A549 (cell line): ENCODE data around the gene AREL1. TPM values are rescaled to one million over a fixed set of nuclear protein-coding genes. Genes with fewer than 3 reads are reported as not detected.
A peak's percentile ranks its signal among the peaks of the same experiment; 100 is the strongest.

Source experiments
- ATAC-seq, 2 experiments: fragments of 200-7000 bp in 1 of 2; fragments of >200 bp in 1 of 2; cut with Nextera tagmentation in 1 of 2; cut with Tn5 transposase in 1 of 2; 3 replicates each; pipeline versions ENCODE4 v1.8.0 to v1.9.1; 2018 to 2020; ENCODE audit warnings: mild to moderate bottlenecking in 1 of 2, moderate library complexity in 1 of 2
- CTCF ChIA-PET: fragments of 300-600 bp; sonication (Branson Sonifier 250); formaldehyde crosslinking; extraction: SDS; loops from one replicate; lab custom pipeline; 2021; ENCODE audit warnings: antibody characterized with exemption, inconsistent platforms; lab: Yijun Ruan, JAX
- POLR2A ChIA-PET: fragments of 350-600 bp; formaldehyde crosslinking; extraction: SDS; loops from one replicate; lab custom pipeline; 2021; ENCODE audit warnings: antibody characterized with exemption, inconsistent platforms; lab: Yijun Ruan, JAX
- DNase-seq, 2 experiments: peaks; one replicate each; pipeline versions ENCODE4 v3.0.0 to v3.0.0-alpha.2; 2011 to 2016; ENCODE audit warnings: low read depth in 1 of 2, low spot score in 1 of 2
- FAIRE-seq: peaks from 2 replicates; lab custom pipeline; 2011; peaks lifted over from hg19 to GRCh38; lab: Jason Lieb, UNC
- H3K27ac ChIP-seq, 2 experiments: fragments of >200 bp; sonication (Bioruptor Twin); formaldehyde crosslinking; 3 replicates each; pipeline ENCODE4 v1.5.1; 2016 to 2017
- H3K4me1 ChIP-seq: fragments of >200 bp; sonication (Bioruptor Twin); formaldehyde crosslinking; 3 replicates; pipeline ENCODE4 v1.6.1; 2016
- H3K4me2 ChIP-seq: fragments of >200 bp; sonication (Bioruptor Twin); formaldehyde crosslinking; 3 replicates; pipeline ENCODE4 v1.6.1; 2016
- H3K4me3 ChIP-seq: fragments of >200 bp; sonication (Bioruptor Twin); formaldehyde crosslinking; 3 replicates; pipeline ENCODE4 v1.5.1; 2016
- H3K9me3 ChIP-seq: fragments of >200 bp; sonication (Bioruptor Twin); formaldehyde crosslinking; 3 replicates; pipeline ENCODE4 v1.6.1; 2016
- CBX2 ChIP-seq: fragments of 200-600 bp; sonication (generic); IDR thresholded peaks from 2 replicates; pipeline ENCODE4 v1.6.1; 2016; ENCODE audit warnings: low read depth, mild to moderate bottlenecking, borderline replicate concordance
- CBX8 ChIP-seq: fragments of 200-600 bp; sonication (generic); IDR thresholded peaks from 2 replicates; pipeline ENCODE4 v1.6.1; 2016
- EHMT2 ChIP-seq: fragments of 200-600 bp; sonication (generic); IDR thresholded peaks from 2 replicates; pipeline ENCODE4 v1.6.1; 2016; ENCODE audit warnings: antibody characterized with exemption, low read depth, mild to moderate bottlenecking, moderate library complexity
- EP300 ChIP-seq, 2 experiments: fragments of >200 bp; sonication (Bioruptor Twin); formaldehyde crosslinking; IDR thresholded peaks; 2 replicates in 1 of 2; 3 replicates in 1 of 2; pipeline ENCODE4 v1.6.1; 2016 to 2017
- FOSB ChIP-seq: fragments of 250-450 bp; sonication (Bioruptor Pico); IDR thresholded peaks from 2 replicates; pipeline ENCODE4 v1.5.0; 2020; ENCODE audit warnings: mild to moderate bottlenecking, moderate library complexity
- FOSL2 ChIP-seq, 2 experiments: fragments of 450-650 bp in 1 of 2; fragments of >200 bp in 1 of 2; sonication (Bioruptor Twin) in 1 of 2; formaldehyde crosslinking; IDR thresholded peaks; 2 replicates each; pipeline versions ENCODE4 v1.5.0 to v1.6.1; 2016 to 2020; ENCODE audit warnings: mild to moderate bottlenecking in 1 of 2, moderate library complexity in 1 of 2
- GATA3 ChIP-seq: IDR thresholded peaks from 2 replicates; pipeline ENCODE4 v1.6.1; 2012; ENCODE audit warnings: borderline replicate concordance
- HEYL ChIP-seq: fragments of 250-450 bp; sonication (Bioruptor Pico); IDR thresholded peaks from 2 replicates; pipeline ENCODE4 v1.8.0; 2021; ENCODE audit warnings: mild to moderate bottlenecking, moderate library complexity
- KDM5A ChIP-seq: fragments of 200-600 bp; sonication (generic); IDR thresholded peaks from 2 replicates; pipeline ENCODE4 v1.6.1; 2016; ENCODE audit warnings: antibody characterized with exemption, mild to moderate bottlenecking
- MYC ChIP-seq: IDR thresholded peaks from 2 replicates; pipeline ENCODE4 v1.6.1; 2012; ENCODE audit warnings: mild to moderate bottlenecking, inconsistent platforms, low read length, improper control_type of control experiment, borderline replicate concordance
- NR3C1 ChIP-seq: fragments of >200 bp; sonication (Bioruptor Twin); formaldehyde crosslinking; IDR thresholded peaks from 3 replicates; pipeline ENCODE4 v1.6.1; 2017
- RCOR1 ChIP-seq: fragments of 150-350 bp; IDR thresholded peaks from 2 replicates; pipeline ENCODE4 v1.6.1; 2014; ENCODE audit warnings: antibody characterized with exemption, low read length, low read depth
- RNF2 ChIP-seq: fragments of 200-600 bp; sonication (generic); IDR thresholded peaks from 2 replicates; pipeline ENCODE4 v1.6.1; 2016; ENCODE audit warnings: low read depth, mild to moderate bottlenecking, antibody characterized with exemption, moderate library complexity, borderline replicate concordance
- SMC3 ChIP-seq: fragments of >200 bp; sonication (Bioruptor Twin); formaldehyde crosslinking; IDR thresholded peaks from 3 replicates; pipeline ENCODE4 v1.6.1; 2018; ENCODE audit warnings: inconsistent platforms
- TFCP2L1 ChIP-seq: fragments of 250-450 bp; sonication (Bioruptor Pico); IDR thresholded peaks from 2 replicates; pipeline ENCODE4 v1.5.0; 2021; ENCODE audit warnings: mild to moderate bottlenecking
- TP53 ChIP-seq: fragments of 250-450 bp; sonication (Bioruptor Pico); IDR thresholded peaks from 2 replicates; pipeline ENCODE4 v1.5.0; 2021; ENCODE audit warnings: mild to moderate bottlenecking, moderate library complexity
- ZC3H11A ChIP-seq: fragments of 450-650 bp; IDR thresholded peaks from 2 replicates; pipeline ENCODE4 v1.6.1; 2014; ENCODE audit warnings: antibody characterized with exemption, mild to moderate bottlenecking
- WGBS: methylation state at CpG from one replicate; pipeline ENCODE4 v1.1.6; 2017; ENCODE audit errors: missing lambda C conversion rate; 5-methylcytosine and 5-hydroxymethylcytosine counted together
- polyA plus RNA-seq, 4 experiments: library from polyadenylated mRNA; depleted of rRNA in 3 of 4; stranded (reverse); fragments of >200 nt; fragmentation: RNase III in 1 of 4; extraction: RNeasy Plus Mini Kit Qiagen cat#74134 plus additional on column Dnase treatment in 1 of 4; gene quantifications; 2 replicates in 3 of 4; 3 replicates in 1 of 4; pipeline ENCODE4 v1.2.3, GENCODE V29; 2011 to 2017
- TF ChIP-seq, protein P1 (sequence below): fragments of 250-450 bp; sonication (Bioruptor Pico); IDR thresholded peaks from 2 replicates; pipeline ENCODE4 v1.5.0; 2021; ENCODE audit warnings: mild to moderate bottlenecking, moderate library complexity, borderline replicate concordance
- TF ChIP-seq, protein P2 (sequence below): fragments of 200-600 bp; sonication (generic); IDR thresholded peaks from 2 replicates; pipeline ENCODE4 v1.6.1; 2016; ENCODE audit warnings: antibody characterized with exemption, mild to moderate bottlenecking, moderate library complexity
- TF ChIP-seq, protein P3 (sequence below): IDR thresholded peaks from 2 replicates; pipeline ENCODE4 v1.6.1; 2012; ENCODE audit warnings: low read depth, borderline replicate concordance
- TF ChIP-seq, protein P4 (sequence below): fragments of >200 bp; sonication (Bioruptor Twin); formaldehyde crosslinking; IDR thresholded peaks from 3 replicates; pipeline ENCODE4 v1.6.1; 2016
- TF ChIP-seq, protein P5 (sequence below): IDR thresholded peaks from 2 replicates; pipeline ENCODE4 v1.6.1; 2012

Gene AREL1
- polyA plus RNA-seq, 2 of the 4 experiments (the other 2 are of a cell fraction) = 27.5 to 48.6 TPM

DNA sequence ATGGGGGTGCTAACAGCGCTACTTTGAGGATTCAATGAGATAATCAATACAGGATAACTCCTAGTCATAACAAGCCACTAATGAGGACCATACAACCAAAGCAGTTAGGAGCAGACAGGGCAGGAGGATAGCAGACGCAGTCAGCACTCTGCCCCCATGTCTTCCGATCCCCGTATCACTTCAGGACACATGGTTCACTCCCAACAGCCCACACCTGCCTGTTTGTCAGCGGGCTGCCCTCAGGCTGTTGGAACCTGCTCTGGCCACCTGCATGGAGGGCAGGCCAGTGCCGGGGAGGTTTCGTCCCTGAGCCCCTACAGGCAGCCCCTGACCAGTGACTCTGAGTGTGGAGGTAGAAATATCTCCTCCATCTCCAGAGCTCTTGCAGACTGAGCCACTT lies 63.7 kb downstream of the AREL1 start:
- H3K4me2 ChIP-seq = peak overlapping the region; percentile 22; the same call in 1 of the 3 replicates
- WGBS = 87% methylated on average over 7 of the region's 7 CpGs
- DNase-seq (no peak), FAIRE-seq (no peak), ATAC-seq (peak in 1 of 2 experiments; percentile 16; a peak in 3 of 6 replicates)
- peak overlapping the region in 1 of 2 experiments; percentile 68; a peak in 3 of 6 replicates for H3K27ac ChIP-seq
- ChIA-PET POLR2A (no interaction called here), CTCF (interaction anchor here (1.0 to 28.1 kb wide), 7 partner anchors 10 to 56 kb away, joined by 3 to 228 read pairs (median 5); partner anchors contain the start of gene LTBP2)
- H3K4me3 ChIP-seq = no peak overlapping the region
- H3K9me3 ChIP-seq = no peaks in the 10 kb centered on the region
- TF ChIP-seq FOSB (CRISPR knock-in tag) (no peak), TFCP2L1 (CRISPR knock-in tag) (no peak), RNF2 (no peak), CBX2 (no peak), ZC3H11A (no peak), SMC3 (no peak), KDM5A (no peak), EHMT2 (no peak), GATA3 (no peak), EP300 (IDR thresholded peaks at IDR 0.05) (no peak), CBX8 (no peak), RCOR1 (no peak), MYC (no peak), HEYL (CRISPR knock-in tag) (no peak)
- TF ChIP-seq, protein P1, sequence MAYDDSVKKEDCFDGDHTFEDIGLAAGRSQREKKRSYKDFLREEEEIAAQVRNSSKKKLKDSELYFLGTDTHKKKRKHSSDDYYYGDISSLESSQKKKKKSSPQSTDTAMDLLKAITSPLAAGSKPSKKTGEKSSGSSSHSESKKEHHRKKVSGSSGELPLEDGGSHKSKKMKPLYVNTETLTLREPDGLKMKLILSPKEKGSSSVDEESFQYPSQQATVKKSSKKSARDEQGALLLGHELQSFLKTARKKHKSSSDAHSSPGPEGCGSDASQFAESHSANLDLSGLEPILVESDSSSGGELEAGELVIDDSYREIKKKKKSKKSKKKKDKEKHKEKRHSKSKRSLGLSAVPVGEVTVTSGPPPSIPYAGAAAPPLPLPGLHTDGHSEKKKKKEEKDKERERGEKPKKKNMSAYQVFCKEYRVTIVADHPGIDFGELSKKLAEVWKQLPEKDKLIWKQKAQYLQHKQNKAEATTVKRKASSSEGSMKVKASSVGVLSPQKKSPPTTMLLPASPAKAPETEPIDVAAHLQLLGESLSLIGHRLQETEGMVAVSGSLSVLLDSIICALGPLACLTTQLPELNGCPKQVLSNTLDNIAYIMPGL (CRISPR knock-in tag) = no peak
- TF ChIP-seq, protein P2, sequence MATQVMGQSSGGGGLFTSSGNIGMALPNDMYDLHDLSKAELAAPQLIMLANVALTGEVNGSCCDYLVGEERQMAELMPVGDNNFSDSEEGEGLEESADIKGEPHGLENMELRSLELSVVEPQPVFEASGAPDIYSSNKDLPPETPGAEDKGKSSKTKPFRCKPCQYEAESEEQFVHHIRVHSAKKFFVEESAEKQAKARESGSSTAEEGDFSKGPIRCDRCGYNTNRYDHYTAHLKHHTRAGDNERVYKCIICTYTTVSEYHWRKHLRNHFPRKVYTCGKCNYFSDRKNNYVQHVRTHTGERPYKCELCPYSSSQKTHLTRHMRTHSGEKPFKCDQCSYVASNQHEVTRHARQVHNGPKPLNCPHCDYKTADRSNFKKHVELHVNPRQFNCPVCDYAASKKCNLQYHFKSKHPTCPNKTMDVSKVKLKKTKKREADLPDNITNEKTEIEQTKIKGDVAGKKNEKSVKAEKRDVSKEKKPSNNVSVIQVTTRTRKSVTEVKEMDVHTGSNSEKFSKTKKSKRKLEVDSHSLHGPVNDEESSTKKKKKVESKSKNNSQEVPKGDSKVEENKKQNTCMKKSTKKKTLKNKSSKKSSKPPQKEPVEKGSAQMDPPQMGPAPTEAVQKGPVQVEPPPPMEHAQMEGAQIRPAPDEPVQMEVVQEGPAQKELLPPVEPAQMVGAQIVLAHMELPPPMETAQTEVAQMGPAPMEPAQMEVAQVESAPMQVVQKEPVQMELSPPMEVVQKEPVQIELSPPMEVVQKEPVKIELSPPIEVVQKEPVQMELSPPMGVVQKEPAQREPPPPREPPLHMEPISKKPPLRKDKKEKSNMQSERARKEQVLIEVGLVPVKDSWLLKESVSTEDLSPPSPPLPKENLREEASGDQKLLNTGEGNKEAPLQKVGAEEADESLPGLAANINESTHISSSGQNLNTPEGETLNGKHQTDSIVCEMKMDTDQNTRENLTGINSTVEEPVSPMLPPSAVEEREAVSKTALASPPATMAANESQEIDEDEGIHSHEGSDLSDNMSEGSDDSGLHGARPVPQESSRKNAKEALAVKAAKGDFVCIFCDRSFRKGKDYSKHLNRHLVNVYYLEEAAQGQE = no peak
- H3K4me1 ChIP-seq = peaks cover 30% of the 10 kb centered on the region

DNA sequence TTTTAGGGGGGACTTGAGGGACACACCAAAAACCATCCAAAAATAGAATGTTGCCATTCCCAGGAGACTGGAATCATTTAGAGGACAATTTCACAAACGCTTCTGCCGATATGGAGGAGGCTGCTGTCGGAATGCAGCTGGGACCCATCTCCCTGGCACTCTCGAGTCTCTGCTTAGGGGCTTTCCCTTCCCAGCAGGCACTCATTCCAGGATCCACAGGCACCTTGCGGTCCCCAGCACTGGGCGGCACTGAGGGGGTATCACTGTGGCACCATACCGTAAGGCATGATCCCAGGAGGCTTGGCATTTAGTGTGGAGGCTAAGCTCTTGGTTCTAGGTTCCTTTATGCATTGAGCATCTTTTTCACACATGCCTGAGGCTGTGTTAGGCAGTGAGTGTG lies 64.3 kb downstream of the AREL1 start:
- CTCF ChIA-PET = interaction anchor here (1.1 to 28.1 kb wide), 5 partner anchors 14 to 38 kb away, joined by 3 to 228 read pairs (median 5); partner anchors contain the start of gene LTBP2
- no peak overlapping the region for H3K4me3 ChIP-seq
- ATAC-seq = peak in 1 of 2 experiments; percentile 3; a peak in 2 of 6 replicates
- peaks cover 30% of the 10 kb centered on the region for H3K4me1 ChIP-seq
- TF ChIP-seq NR3C1 (no peak), TP53 (CRISPR knock-in tag) (no peak), FOSL2 (IDR thresholded peaks at IDR 0.05) (no peak), FOSL2 (CRISPR knock-in tag; IDR thresholded peaks at IDR 0.05) (no peak), CBX8 (no peak), TFCP2L1 (CRISPR knock-in tag) (no peak), MYC (no peak)
- TF ChIP-seq, protein P3, sequence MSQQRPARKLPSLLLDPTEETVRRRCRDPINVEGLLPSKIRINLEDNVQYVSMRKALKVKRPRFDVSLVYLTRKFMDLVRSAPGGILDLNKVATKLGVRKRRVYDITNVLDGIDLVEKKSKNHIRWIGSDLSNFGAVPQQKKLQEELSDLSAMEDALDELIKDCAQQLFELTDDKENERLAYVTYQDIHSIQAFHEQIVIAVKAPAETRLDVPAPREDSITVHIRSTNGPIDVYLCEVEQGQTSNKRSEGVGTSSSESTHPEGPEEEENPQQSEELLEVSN = no peak
- TF ChIP-seq, protein P4, sequence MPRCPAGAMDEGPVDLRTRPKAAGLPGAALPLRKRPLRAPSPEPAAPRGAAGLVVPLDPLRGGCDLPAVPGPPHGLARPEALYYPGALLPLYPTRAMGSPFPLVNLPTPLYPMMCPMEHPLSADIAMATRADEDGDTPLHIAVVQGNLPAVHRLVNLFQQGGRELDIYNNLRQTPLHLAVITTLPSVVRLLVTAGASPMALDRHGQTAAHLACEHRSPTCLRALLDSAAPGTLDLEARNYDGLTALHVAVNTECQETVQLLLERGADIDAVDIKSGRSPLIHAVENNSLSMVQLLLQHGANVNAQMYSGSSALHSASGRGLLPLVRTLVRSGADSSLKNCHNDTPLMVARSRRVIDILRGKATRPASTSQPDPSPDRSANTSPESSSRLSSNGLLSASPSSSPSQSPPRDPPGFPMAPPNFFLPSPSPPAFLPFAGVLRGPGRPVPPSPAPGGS = no peak
- TF ChIP-seq, protein P5, sequence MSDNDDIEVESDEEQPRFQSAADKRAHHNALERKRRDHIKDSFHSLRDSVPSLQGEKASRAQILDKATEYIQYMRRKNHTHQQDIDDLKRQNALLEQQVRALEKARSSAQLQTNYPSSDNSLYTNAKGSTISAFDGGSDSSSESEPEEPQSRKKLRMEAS = no peak
- TF ChIP-seq, all 56 proteins: peak for 0
- FAIRE-seq (no peak), DNase-seq (no peak)
- H3K9me3 ChIP-seq = no peaks in the 10 kb centered on the region
- POLR2A ChIA-PET = interaction anchor here (1.0 to 1.1 kb wide), 2 partner anchors 30 to 115 kb away, joined by 3 to 4 read pairs; partner anchors contain the start of gene YLPM1
- WGBS = 90% methylated on average over 6 of the region's 7 CpGs
- no peak overlapping the region for H3K4me2 ChIP-seq
- peak overlapping the region in 1 of 2 experiments; percentile 68; a peak in 1 of 6 replicates for H3K27ac ChIP-seq
